H9 (cell line): ENCODE results near the gene IRF2. TPM values are rescaled to one million over a fixed set of nuclear protein-coding genes. Genes with fewer than 3 reads are reported as not detected.

Source experiments
- DNase-seq: peaks from one replicate; pipeline ENCODE4 v3.0.0-alpha.2; 2017
- H2AFZ ChIP-seq: one replicate; pipeline ENCODE4 v1.6.1; 2013; ENCODE audit warnings: mild to moderate bottlenecking, low read length, control low read depth, moderate library complexity
- H2AK5ac ChIP-seq: 2 replicates; pipeline ENCODE4 v1.6.1; 2013; ENCODE audit warnings: low read length, control low read depth, mixed read lengths; ENCODE audit not compliant: insufficient read length
- H2BK120ac ChIP-seq: one replicate; pipeline ENCODE4 v1.6.1; 2013; ENCODE audit warnings: low read depth, mild to moderate bottlenecking, low read length, control low read depth, inconsistent platforms; ENCODE audit not compliant: poor library complexity, severe bottlenecking
- H2BK12ac ChIP-seq: 2 replicates; pipeline ENCODE4 v1.6.1; 2013; ENCODE audit warnings: low read length, control low read depth, mixed read lengths, low read depth; ENCODE audit not compliant: insufficient read length
- H2BK15ac ChIP-seq: 2 replicates; pipeline ENCODE4 v1.6.1; 2013; ENCODE audit warnings: low read depth, low read length, control low read depth
- H2BK20ac ChIP-seq: one replicate; pipeline ENCODE4 v1.6.1; 2013; ENCODE audit warnings: low read depth, mild to moderate bottlenecking, low read length, control low read depth, inconsistent platforms; ENCODE audit not compliant: poor library complexity, severe bottlenecking
- H2BK5ac ChIP-seq: 2 replicates; pipeline ENCODE4 v1.6.1; 2013; ENCODE audit warnings: low read length, control low read depth, mixed read lengths; ENCODE audit not compliant: insufficient read length
- H3K14ac ChIP-seq: 2 replicates; pipeline ENCODE4 v1.6.1; 2013; ENCODE audit warnings: low read length, control low read depth; ENCODE audit not compliant: insufficient read depth
- H3K18ac ChIP-seq: 2 replicates; pipeline ENCODE4 v1.6.1; 2013; ENCODE audit warnings: low read depth, mild to moderate bottlenecking, mixed read lengths, low read length, control low read depth; ENCODE audit not compliant: insufficient read length
- H3K23ac ChIP-seq: 2 replicates; pipeline ENCODE4 v1.6.1; 2013; ENCODE audit warnings: low read length, control low read depth, mixed read lengths, low read depth; ENCODE audit not compliant: insufficient read length
- H3K23me2 ChIP-seq: 2 replicates; pipeline ENCODE4 v1.6.1; 2013; ENCODE audit warnings: low read depth, mild to moderate bottlenecking, mixed read lengths, low read length, control low read depth; ENCODE audit not compliant: insufficient read length, poor library complexity, severe bottlenecking
- H3K27ac ChIP-seq: 2 replicates; pipeline ENCODE4 v1.5.1; 2013; ENCODE audit warnings: low read length, control low read depth, mixed read lengths, low read depth; ENCODE audit not compliant: insufficient read length
- H3K27me3 ChIP-seq: 2 replicates; pipeline ENCODE4 v1.6.1; 2013; ENCODE audit warnings: low read length, control low read depth, inconsistent platforms; ENCODE audit not compliant: insufficient read depth
- H3K4ac ChIP-seq: 2 replicates; pipeline ENCODE4 v1.6.1; 2013; ENCODE audit warnings: low read depth, mild to moderate bottlenecking, control low read depth, inconsistent platforms, low read length, moderate library complexity
- H3K4me1 ChIP-seq: 2 replicates; pipeline ENCODE4 v1.6.1; 2013; ENCODE audit warnings: low read length, control low read depth, inconsistent platforms; ENCODE audit not compliant: insufficient read depth
- H3K4me2 ChIP-seq: 2 replicates; pipeline ENCODE4 v1.6.1; 2013; ENCODE audit warnings: low read length, control low read depth, mixed read lengths; ENCODE audit not compliant: insufficient read length, insufficient read depth
- H3K56ac ChIP-seq: 2 replicates; pipeline ENCODE4 v1.6.1; 2013; ENCODE audit warnings: low read depth, mild to moderate bottlenecking, mixed read lengths, low read length, control low read depth; ENCODE audit not compliant: insufficient read length
- H3K79me1 ChIP-seq: 2 replicates; pipeline ENCODE4 v1.6.1; 2013; ENCODE audit warnings: low read depth, mild to moderate bottlenecking, moderate library complexity, low read length, control low read depth, inconsistent platforms; ENCODE audit not compliant: insufficient read depth, poor library complexity, severe bottlenecking
- H3K79me2 ChIP-seq: 2 replicates; pipeline ENCODE4 v1.6.1; 2013; ENCODE audit warnings: low read length, control low read depth, inconsistent platforms; ENCODE audit not compliant: insufficient read depth
- H3K9ac ChIP-seq: 2 replicates; pipeline ENCODE4 v1.6.1; 2013; ENCODE audit warnings: low read length, control low read depth, mixed read lengths; ENCODE audit not compliant: insufficient read length; ENCODE audit errors: extremely low read depth
- H3K9me3 ChIP-seq: one replicate; pipeline ENCODE4 v1.6.1; 2013; ENCODE audit warnings: low read depth, low read length, inconsistent platforms; ENCODE audit not compliant: control insufficient read depth
- H3T11ph ChIP-seq: one replicate; pipeline ENCODE4 v1.6.1; 2013; ENCODE audit warnings: mild to moderate bottlenecking, low read length, control low read depth, inconsistent platforms
- H4K20me1 ChIP-seq: one replicate; pipeline ENCODE4 v1.6.1; 2013; ENCODE audit not compliant: control insufficient read depth, insufficient read length, insufficient read depth
- H4K5ac ChIP-seq: 2 replicates; pipeline ENCODE4 v1.6.1; 2013; ENCODE audit warnings: low read depth, mild to moderate bottlenecking, mixed read lengths, low read length, control low read depth; ENCODE audit not compliant: insufficient read length
- H4K8ac ChIP-seq: replicated peaks from 2 replicates; pipeline ENCODE4 v1.6.1; 2013; ENCODE audit warnings: low read length, control low read depth, mixed read lengths, low read depth; ENCODE audit not compliant: insufficient read length
- H4K91ac ChIP-seq: 2 replicates; pipeline ENCODE4 v1.6.1; 2013; ENCODE audit warnings: low read depth, mild to moderate bottlenecking, moderate library complexity, mixed read lengths, low read length, control low read depth; ENCODE audit not compliant: insufficient read length
- H3K27ac Mint-ChIP-seq, 3 experiments: 2 replicates in 2 of 3; 3 replicates in 1 of 3; pipeline ENCODE4 v1.8.0; 2020 to 2021; ENCODE audit warnings: mixed read lengths in 3 of 3, mild to moderate bottlenecking in 1 of 3, moderate library complexity in 1 of 3
- H3K27me3 Mint-ChIP-seq: 2 replicates; pipeline ENCODE4 v1.8.0; 2021; ENCODE audit warnings: low read depth, mild to moderate bottlenecking, moderate library complexity, mixed read lengths
- H3K36me3 Mint-ChIP-seq, 3 experiments: 2 replicates in 2 of 3; 3 replicates in 1 of 3; pipeline ENCODE4 v1.8.0; 2020 to 2021; ENCODE audit warnings: low read depth in 3 of 3, mixed read lengths in 3 of 3; ENCODE audit not compliant: insufficient read depth in 1 of 3
- H3K4me1 Mint-ChIP-seq, 2 experiments: 2 replicates each; pipeline ENCODE4 v1.8.0; 2020; ENCODE audit warnings: mixed read lengths in 2 of 2
- H3K4me3 Mint-ChIP-seq, 2 experiments: 2 replicates in 1 of 2; 3 replicates in 1 of 2; pipeline ENCODE4 v1.8.0; 2020 to 2021; ENCODE audit warnings: mild to moderate bottlenecking in 2 of 2, mixed read lengths in 2 of 2, moderate library complexity in 1 of 2
- H3K9me3 Mint-ChIP-seq, 2 experiments: 2 replicates in 1 of 2; 3 replicates in 1 of 2; pipeline ENCODE4 v1.8.0; 2020; ENCODE audit warnings: mild to moderate bottlenecking in 2 of 2, mixed read lengths in 2 of 2, moderate library complexity in 1 of 2
- CTCF ChIP-seq: fragments of 200-600 bp; sonication (generic); conservative IDR thresholded peaks from 3 replicates; pipeline ENCODE4 v1.8.0; 2021; ENCODE audit warnings: antibody characterized with exemption, mild to moderate bottlenecking
- WGBS: extraction: QIAGEN DNeasy Blood & Tissue Kit; methylation state at CpG from one replicate; pipeline ENCODE4 v1.1.7; 2013; ENCODE audit warnings: missing lambda C conversion rate, low lambda C conversion rate, mixed read lengths; ENCODE audit not compliant: insufficient read length; ENCODE audit errors: extremely low coverage; 5-methylcytosine and 5-hydroxymethylcytosine counted together
- total RNA-seq: library from RNA; stranded (reverse); gene quantifications from 2 replicates; pipeline ENCODE4 v1.2.1, GENCODE V29; 2021

Gene IRF2
- total RNA-seq, 1 experiment from 2014 or later, result 13.5 TPM

GRCh38 chr4:184356366-184356765 is 118.0 kb downstream of the IRF2 start:
- no peak overlapping the region for H2BK12ac ChIP-seq
- no peak overlapping the region for H3T11ph ChIP-seq
- no peak overlapping the region for H2AFZ ChIP-seq
- no peak overlapping the region for H4K8ac ChIP-seq
- no peak overlapping the region for H2BK20ac ChIP-seq
- no peak overlapping the region for H3K4me2 ChIP-seq
- TF ChIP-seq CTCF, result no peak
- H3K9me3 Mint-ChIP-seq, result no peaks in the 10 kb centered on the region; a peak in 2 of 5 replicates
- H3K79me2 ChIP-seq, result no peaks in the 10 kb centered on the region
- H4K5ac ChIP-seq, result no peak overlapping the region
- H3K4ac ChIP-seq, result no peak overlapping the region
- no peaks in the 10 kb centered on the region for H3K9me3 ChIP-seq
- no peak overlapping the region for H3K18ac ChIP-seq
- no peak overlapping the region for H2AK5ac ChIP-seq
- H4K91ac ChIP-seq, result no peak overlapping the region
- H4K20me1 ChIP-seq, result no peaks in the 10 kb centered on the region
- WGBS, result no CpG with 5 or more reads among the region's 7 CpGs
- no peak overlapping the region for H3K27ac Mint-ChIP-seq
- H3K4me3 Mint-ChIP-seq, result no peak overlapping the region
- H2BK15ac ChIP-seq, result no peak overlapping the region
- peaks cover 13 to 17% of the 10 kb centered on the region in 2 experiments for H3K4me1 Mint-ChIP-seq
- no peak overlapping the region for H3K14ac ChIP-seq
- no peaks in the 10 kb centered on the region for H3K27me3 ChIP-seq
- no peak overlapping the region for H3K23ac ChIP-seq
- H3K4me1 ChIP-seq, result no peaks in the 10 kb centered on the region
- no peaks in the 10 kb centered on the region; the same call in 1 of the 2 replicates for H3K27me3 Mint-ChIP-seq
- H3K23me2 ChIP-seq, result no peaks in the 10 kb centered on the region
- H3K56ac ChIP-seq, result no peak overlapping the region
- H2BK5ac ChIP-seq, result no peak overlapping the region
- no peak overlapping the region for H2BK120ac ChIP-seq
- no peaks in the 10 kb centered on the region for H3K79me1 ChIP-seq
- no peak overlapping the region for H3K27ac ChIP-seq
- H3K9ac ChIP-seq, result no peak overlapping the region
- H3K36me3 Mint-ChIP-seq, result peaks cover 0 to under 1% (median 0%) of the 10 kb centered on the region in 3 experiments; a peak in 1 of 7 replicates
- DNase-seq, result peak; percentile 8
